Esophagus (tissue), 2 donors: ENCODE measurements around the gene MAP4K1. TPM values are rescaled to one million over a fixed set of nuclear protein-coding genes. Genes with fewer than 3 reads are reported as not detected.
"Not testable (repeated sequence)": the region's sequence is repeated elsewhere in the genome, so short reads cannot be mapped to it uniquely, and the experiment has no call there.

Experiments
- H3K27ac ChIP-seq, 2 donors: one replicate each; pipeline ENCODE4 v1.5.1; 2013; ENCODE audit warnings: low read depth in 2 of 2, mild to moderate bottlenecking in 2 of 2, inconsistent platforms in 1 of 2, low read length in 1 of 2, moderate library complexity in 1 of 2
- H3K27me3 ChIP-seq, 2 donors: one replicate each; pipeline ENCODE4 v1.6.1; 2013; ENCODE audit warnings: low read length in 2 of 2, control low read depth in 1 of 2, mild to moderate bottlenecking in 1 of 2; ENCODE audit not compliant: insufficient read depth in 2 of 2, control insufficient read depth in 1 of 2
- H3K36me3 ChIP-seq, 2 donors: one replicate each; pipeline ENCODE4 v1.6.1; 2013; ENCODE audit warnings: low read length in 1 of 2; ENCODE audit not compliant: control insufficient read depth in 2 of 2, insufficient read depth in 2 of 2
- H3K4me1 ChIP-seq, 2 donors: one replicate each; pipeline ENCODE4 v1.6.1; 2013; ENCODE audit warnings: low read length in 1 of 2; ENCODE audit not compliant: control insufficient read depth in 2 of 2, insufficient read depth in 2 of 2
- H3K4me3 ChIP-seq, 2 donors: one replicate each; pipeline ENCODE4 v1.5.1; 2013; ENCODE audit warnings: low read length in 2 of 2, mild to moderate bottlenecking in 2 of 2, low read depth in 1 of 2, moderate library complexity in 1 of 2
- H3K9me3 ChIP-seq, 2 donors: one replicate each; pipeline ENCODE4 v1.6.1; 2013; ENCODE audit warnings: mild to moderate bottlenecking in 2 of 2, low read depth in 1 of 2, low read length in 1 of 2, moderate library complexity in 1 of 2; ENCODE audit not compliant: control insufficient read depth in 2 of 2, insufficient read depth in 1 of 2
- WGBS, 2 donors: extraction: QIAGEN DNeasy Blood & Tissue Kit; methylation state at CpG; one replicate each; pipeline ENCODE4 v1.1.7; 2013; 5-methylcytosine and 5-hydroxymethylcytosine counted together
- polyA plus RNA-seq, 2 donors: library from polyadenylated mRNA; stranded (reverse); fragments of 200-250 nt; gene quantifications; one replicate each; pipeline ENCODE4 v1.2.3, GENCODE V29; 2013
- donor health status: healthy with polysubstance abuse.
- donor health status: Bipolar disorder and iron deficiency.

The MAP4K1 gene
- polyA plus RNA-seq, 2 donors: 3.3 to 7.3 TPM

DNA sequence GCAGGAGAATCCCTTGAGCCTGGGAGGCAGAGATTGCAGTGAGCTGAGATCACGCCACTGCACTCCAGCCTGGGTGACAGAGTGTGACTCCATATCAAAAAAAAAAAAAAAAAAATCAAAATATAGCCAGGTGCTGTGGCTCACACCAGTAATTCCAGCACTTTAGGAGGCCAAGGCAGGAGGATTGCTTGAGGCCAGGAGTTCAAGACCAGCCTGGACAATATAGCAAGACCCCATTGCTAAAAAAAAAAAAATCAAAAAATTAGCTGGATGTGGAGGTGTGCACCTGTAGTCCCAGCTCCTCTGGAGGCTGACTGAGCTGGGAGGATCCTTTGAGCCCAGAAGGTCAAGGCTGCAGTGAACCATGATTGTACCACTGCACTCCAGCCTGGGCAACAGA, 64.5 kb downstream of the MAP4K1 start:
- not testable (repeated sequence) for H3K27ac ChIP-seq, H3K9me3 ChIP-seq, H3K4me3 ChIP-seq, H3K4me1 ChIP-seq, H3K27me3 ChIP-seq, H3K36me3 ChIP-seq
- WGBS, 2 donors: 92 to 100% methylated on average over 1 of the region's 1 CpG

DNA sequence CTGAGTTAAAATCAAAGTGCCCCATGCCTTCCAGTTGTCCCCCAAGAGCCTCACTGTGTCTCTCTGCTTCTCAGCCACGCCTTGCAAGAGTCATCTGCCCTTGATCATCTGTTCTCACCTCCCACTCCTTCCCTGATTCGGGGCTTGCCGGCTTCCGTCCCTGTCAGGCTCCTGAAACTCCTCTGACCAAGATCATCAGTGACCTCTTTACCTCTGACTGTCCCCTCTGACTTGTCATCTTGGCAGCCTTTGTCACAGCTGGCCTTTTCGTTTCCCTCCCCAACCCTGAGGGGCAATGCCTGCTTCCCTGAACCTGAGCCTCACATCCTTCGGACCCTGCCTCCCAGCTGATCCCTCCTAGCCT, 66.3 kb downstream of the MAP4K1 start:
- no peak overlapping the region for H3K27ac ChIP-seq
- H3K4me3 ChIP-seq: no peak overlapping the region
- no peaks in the 10 kb centered on the region for H3K27me3 ChIP-seq
- no peaks in the 10 kb centered on the region for H3K36me3 ChIP-seq
- no peaks in the 10 kb centered on the region for H3K9me3 ChIP-seq
- 62 to 63% methylated on average over 6 of the region's 6 CpGs for WGBS, 2 donors
- H3K4me1 ChIP-seq: peaks cover 0 to 3% of the 10 kb centered on the region in 2 donors

DNA sequence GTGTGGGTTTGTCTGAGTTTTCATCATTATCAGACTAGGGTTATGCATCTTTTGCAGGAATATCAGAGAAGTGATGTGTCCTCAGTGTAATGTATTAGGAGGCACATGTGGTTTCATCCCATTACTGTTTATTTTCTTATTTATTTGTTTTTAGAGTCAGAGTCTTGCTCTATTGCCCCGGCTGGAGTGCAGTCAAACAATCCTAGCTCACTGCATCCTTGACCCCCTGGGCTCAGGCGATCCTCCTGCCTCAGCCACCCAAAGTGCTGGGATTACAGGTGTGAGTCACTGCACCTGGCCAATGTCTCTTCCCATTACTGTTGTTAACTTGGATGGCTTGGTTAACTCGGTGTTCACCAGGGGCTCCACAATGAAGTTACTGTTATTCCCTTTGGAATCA, 67.4 kb downstream of the MAP4K1 start:
- 50 to 52% methylated on average over 3 of the region's 3 CpGs for WGBS, 2 donors

DNA sequence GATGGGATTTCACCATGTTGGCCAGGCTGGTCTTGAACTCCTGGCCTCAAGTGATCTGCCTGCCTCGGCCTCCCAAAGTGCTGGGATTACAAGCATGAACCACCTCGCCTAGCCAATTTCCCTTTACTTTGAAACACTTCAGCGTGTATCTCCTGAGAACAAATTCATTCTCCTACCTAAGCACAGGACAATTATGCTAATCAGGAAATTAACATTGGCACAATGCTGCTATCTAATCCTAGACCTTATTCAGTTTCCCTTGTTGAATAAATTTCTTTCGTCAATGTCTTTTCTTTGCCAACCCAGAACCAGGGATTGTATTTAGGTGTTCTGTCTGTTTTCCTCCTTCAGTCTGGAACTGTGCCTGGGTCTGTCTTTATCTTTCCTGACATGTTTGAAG, 67.8 kb downstream of the MAP4K1 start:
- WGBS, 2 donors: 64 to 73% methylated on average over 4 of the region's 4 CpGs
- no peak overlapping the region for H3K4me3 ChIP-seq
- no peaks in the 10 kb centered on the region for H3K9me3 ChIP-seq
- H3K36me3 ChIP-seq: no peaks in the 10 kb centered on the region
- H3K27me3 ChIP-seq: no peaks in the 10 kb centered on the region
- peaks cover 0 to 3% of the 10 kb centered on the region in 2 donors for H3K4me1 ChIP-seq
- no peak overlapping the region for H3K27ac ChIP-seq

More for the DNA sequence above, 67.4 kb downstream of the MAP4K1 start:
- H3K36me3 ChIP-seq: no peaks in the 10 kb centered on the region
- H3K27ac ChIP-seq: no peak overlapping the region
- no peaks in the 10 kb centered on the region for H3K9me3 ChIP-seq
- peaks cover 0 to 3% of the 10 kb centered on the region in 2 donors for H3K4me1 ChIP-seq
- H3K27me3 ChIP-seq: no peaks in the 10 kb centered on the region
- H3K4me3 ChIP-seq: no peak overlapping the region

DNA sequence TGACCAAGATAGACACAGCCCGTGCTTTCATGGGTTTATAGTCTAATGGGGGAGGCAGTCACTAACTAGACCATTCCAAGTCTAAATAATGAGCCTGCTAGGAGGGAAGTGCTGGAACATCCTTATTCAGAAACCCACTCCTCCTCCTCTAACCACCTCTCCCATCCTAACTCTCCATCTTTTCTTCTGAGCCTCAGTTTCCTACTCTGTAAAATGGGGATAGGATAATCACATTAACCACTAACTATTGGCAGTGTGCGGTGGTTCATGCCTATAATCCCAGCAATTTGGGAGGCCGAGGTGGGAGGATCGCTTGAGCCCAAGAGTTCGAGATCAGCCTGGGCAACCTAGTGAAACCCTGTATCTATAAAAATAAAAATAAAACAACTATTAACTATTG, 68.7 kb downstream of the MAP4K1 start:
- WGBS, 2 donors: 92 to 93% methylated on average over 5 of the region's 5 CpGs
- H3K27ac ChIP-seq: no peak overlapping the region
- H3K4me1 ChIP-seq: peaks cover 0 to 3% of the 10 kb centered on the region in 2 donors
- H3K4me3 ChIP-seq: no peak overlapping the region
- H3K27me3 ChIP-seq: no peaks in the 10 kb centered on the region
- no peaks in the 10 kb centered on the region for H3K9me3 ChIP-seq
- no peaks in the 10 kb centered on the region for H3K36me3 ChIP-seq

DNA sequence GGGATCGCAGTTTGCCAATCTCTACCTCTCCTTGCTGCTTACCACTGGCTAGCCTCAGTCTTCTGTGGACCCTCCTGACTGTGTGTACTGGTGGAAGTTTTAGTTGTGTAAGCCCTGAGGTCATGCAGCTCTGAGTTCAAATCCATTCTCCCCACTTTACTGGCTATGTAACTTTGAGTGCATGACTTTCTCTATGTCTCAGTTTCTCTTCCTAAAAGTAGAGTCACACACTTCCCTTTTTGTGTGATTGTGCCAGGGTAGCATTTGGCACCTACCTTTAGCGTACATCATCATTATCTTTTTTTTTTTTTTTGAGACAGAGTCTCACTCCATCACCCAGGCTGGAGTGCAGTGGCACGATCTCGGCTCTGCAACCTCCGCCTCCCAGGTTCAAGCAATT, 70.3 kb downstream of the MAP4K1 start:
- Histone ChIP-seq H3K27me3 (no peaks in the 10 kb centered on the region), H3K9me3 (no peaks in the 10 kb centered on the region), H3K27ac (no peak overlapping the region), H3K36me3 (no peaks in the 10 kb centered on the region), H3K4me3 (no peak overlapping the region), H3K4me1 (peaks cover 0 to 10% of the 10 kb centered on the region in 2 donors)
- WGBS, 2 donors: 90 to 92% methylated on average over 5 of the region's 5 CpGs

DNA sequence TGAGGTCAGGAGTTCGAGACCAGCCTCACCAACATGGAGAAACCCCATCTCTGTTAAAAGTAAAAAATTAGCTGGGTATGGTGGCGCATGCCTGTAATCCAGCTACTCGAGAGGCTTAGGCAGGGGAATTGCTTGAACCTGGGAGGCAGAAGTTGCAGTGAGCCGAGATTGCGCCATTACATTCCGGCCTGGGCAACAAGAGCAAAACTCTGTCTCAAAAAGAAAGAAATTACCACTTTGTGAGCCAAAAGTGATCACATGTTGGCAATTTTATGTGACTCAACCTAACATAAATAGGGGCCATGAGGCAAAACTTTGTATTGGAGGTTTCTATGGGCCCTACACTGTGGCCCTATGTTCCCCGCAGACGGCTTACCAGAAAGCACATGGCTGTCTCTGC, 72.2 kb downstream of the MAP4K1 start:
- WGBS, 2 donors: 92 to 94% methylated on average over 8 of the region's 8 CpGs
- Histone ChIP-seq H3K27ac (no peak overlapping the region), H3K27me3 (no peaks in the 10 kb centered on the region), H3K4me1 (peaks cover 0 to 7% of the 10 kb centered on the region in 2 donors), H3K9me3 (no peaks in the 10 kb centered on the region), H3K36me3 (no peaks in the 10 kb centered on the region), H3K4me3 (no peak overlapping the region)

DNA sequence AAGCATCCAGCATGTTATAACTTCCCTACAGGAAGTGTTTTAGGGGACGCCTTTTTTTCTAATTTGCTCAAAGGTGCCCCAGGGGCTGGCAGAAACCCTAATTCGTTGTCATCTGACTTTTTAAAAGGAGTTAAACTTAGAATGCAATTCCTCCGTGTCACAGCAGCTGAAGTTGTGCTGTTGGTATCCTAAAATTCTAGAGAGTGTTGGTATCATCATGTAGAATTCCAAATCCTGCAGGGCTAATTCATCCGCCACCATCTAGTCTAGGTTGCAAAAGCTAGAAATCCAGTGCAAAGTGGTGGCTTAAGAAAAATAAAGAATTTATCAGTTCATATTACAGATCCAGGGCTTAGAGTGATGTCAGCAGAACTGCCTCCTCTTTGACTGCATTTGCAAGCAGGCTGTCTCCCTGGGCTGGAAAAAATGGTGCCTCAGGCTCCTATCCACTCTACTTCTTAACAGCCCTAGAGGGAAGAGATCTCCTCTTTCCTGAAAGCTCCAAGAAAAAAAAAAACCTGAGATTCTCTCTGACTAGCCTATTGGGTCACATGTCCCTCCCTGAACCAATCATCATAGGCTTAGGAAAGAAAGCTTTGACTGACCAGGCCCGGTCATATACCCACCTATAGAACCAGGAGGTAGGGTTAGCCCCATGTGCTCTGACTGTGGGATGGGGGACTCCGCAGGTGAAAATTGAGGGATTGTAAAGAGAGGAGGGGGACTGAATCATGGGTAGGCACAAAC, 73.0 kb downstream of the MAP4K1 start:
- no peaks in the 10 kb centered on the region for H3K27me3 ChIP-seq
- H3K36me3 ChIP-seq: no peaks in the 10 kb centered on the region
- H3K4me1 ChIP-seq: peaks cover 0 to 7% of the 10 kb centered on the region in 2 donors
- WGBS, 2 donors: 38 to 40% methylated on average over 6 of the region's 6 CpGs
- H3K27ac ChIP-seq: no peak overlapping the region
- no peaks in the 10 kb centered on the region for H3K9me3 ChIP-seq
- H3K4me3 ChIP-seq: no peak overlapping the region

DNA sequence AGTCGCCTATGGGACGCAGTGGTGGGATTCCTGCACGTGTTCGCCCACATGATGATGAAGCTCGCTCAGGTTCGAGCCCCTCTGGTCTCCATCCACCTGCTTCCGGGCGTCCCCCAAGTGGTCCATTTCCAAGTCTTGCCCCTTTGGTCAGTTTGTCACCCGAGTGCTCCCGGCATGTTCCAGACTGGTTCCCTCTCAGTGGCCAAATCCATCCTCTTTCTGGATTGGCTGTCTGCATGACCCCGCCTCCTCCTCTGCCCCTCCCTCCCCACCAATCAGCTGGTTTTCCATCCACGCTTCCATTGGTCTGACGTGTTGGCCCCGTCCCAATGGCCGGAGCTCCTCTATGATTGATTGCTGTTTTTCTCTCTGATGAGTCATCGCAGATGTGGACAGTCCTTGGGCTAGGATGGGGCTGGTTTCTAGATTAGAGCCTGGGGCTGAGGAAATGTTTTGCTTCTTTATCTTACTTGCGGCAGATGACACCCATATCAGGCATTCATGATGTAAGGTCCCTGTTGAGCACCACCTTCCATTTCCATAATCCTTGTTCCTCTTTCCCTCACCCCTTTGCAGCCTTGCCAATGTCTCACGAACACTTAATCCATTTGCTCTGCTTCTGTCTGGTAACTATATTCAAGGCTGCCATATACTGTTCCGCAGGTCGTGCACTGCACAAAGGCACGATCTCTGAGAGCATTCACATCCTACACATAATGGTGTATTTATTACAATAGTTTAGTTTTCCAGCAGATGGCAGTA, 73.8 kb downstream of the MAP4K1 start:
- Histone ChIP-seq H3K36me3 (no peaks in the 10 kb centered on the region), H3K27me3 (no peaks in the 10 kb centered on the region), H3K4me1 (peaks cover 0 to 7% of the 10 kb centered on the region in 2 donors), H3K27ac (no peak overlapping the region), H3K4me3 (no peak overlapping the region), H3K9me3 (no peaks in the 10 kb centered on the region)
- WGBS, 2 donors: 40 to 51% methylated on average over 21 of the region's 21 CpGs
